ENCODE data around the gene BORCS8. TPM values are rescaled to one million over a fixed set of nuclear protein-coding genes. Genes with fewer than 3 reads are reported as not detected.

Gene BORCS8
- total RNA-seq, 1 experiment from 2014 or later, result 37.7 TPM

GRCh38 chr19:19157808-19158207, 34.1 kb downstream of the BORCS8 start:
- CTCF ChIA-PET, result interaction anchor here (0.7 to 1.1 kb wide), 2 partner anchors 43 to 185 kb away, joined by 3 read pairs; no protein-coding TSS in a partner anchor
- TF ChIP-seq, protein P1, sequence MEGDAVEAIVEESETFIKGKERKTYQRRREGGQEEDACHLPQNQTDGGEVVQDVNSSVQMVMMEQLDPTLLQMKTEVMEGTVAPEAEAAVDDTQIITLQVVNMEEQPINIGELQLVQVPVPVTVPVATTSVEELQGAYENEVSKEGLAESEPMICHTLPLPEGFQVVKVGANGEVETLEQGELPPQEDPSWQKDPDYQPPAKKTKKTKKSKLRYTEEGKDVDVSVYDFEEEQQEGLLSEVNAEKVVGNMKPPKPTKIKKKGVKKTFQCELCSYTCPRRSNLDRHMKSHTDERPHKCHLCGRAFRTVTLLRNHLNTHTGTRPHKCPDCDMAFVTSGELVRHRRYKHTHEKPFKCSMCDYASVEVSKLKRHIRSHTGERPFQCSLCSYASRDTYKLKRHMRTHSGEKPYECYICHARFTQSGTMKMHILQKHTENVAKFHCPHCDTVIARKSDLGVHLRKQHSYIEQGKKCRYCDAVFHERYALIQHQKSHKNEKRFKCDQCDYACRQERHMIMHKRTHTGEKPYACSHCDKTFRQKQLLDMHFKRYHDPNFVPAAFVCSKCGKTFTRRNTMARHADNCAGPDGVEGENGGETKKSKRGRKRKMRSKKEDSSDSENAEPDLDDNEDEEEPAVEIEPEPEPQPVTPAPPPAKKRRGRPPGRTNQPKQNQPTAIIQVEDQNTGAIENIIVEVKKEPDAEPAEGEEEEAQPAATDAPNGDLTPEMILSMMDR (IDR thresholded peaks at IDR 0.05; ENCODE audit: insufficient read depth in 1 of 2, low read depth in 1 of 2, low read length in 1 of 2, severe bottlenecking in 1 of 2, unreplicated experiment in 1 of 2), result no peak
- no peaks in the 10 kb centered on the region for H3K4me1 Mint-ChIP-seq (ENCODE audit: low read depth, unreplicated experiment)
- H3K4me3 Mint-ChIP-seq (ENCODE audit: unreplicated experiment), result no peak overlapping the region
- BruUV-seq (replicated peaks), result no TSS peak
- intact Hi-C loops (cut with micrococcal nuclease; ENCODE audit: unreplicated experiment), result no loop called here
- no peaks in the 10 kb centered on the region for H3K4me1 ChIP-seq
- H3K27ac Mint-ChIP-seq (ENCODE audit: unreplicated experiment), result no peak overlapping the region
- POLR2A ChIA-PET, result interaction anchor here (0.6 to 0.7 kb wide), 2 partner anchors 46 to 299 kb away, joined by 3 to 12 read pairs; partner anchors contain the start of gene NR2C2AP
- no peaks in the 10 kb centered on the region for H3K27me3 Mint-ChIP-seq (ENCODE audit: insufficient read depth, unreplicated experiment)
- no peaks in the 10 kb centered on the region for H3K27me3 ChIP-seq (replicated peaks; ENCODE audit: control insufficient read depth, insufficient read depth, low read length)
- H3K36me3 Mint-ChIP-seq (ENCODE audit: insufficient read depth, unreplicated experiment), result no peaks in the 10 kb centered on the region
- DNase-seq, result no peak
- H3K4me3 ChIP-seq (ENCODE audit: low read depth, low read length), result no peak overlapping the region
- H3K9me3 Mint-ChIP-seq (ENCODE audit: unreplicated experiment), result no peaks in the 10 kb centered on the region
- H3K36me3 ChIP-seq (ENCODE audit: control insufficient read depth, insufficient read depth, low read length), result no peaks in the 10 kb centered on the region
- no peaks in the 10 kb centered on the region for H3K9me3 ChIP-seq

GRCh38 chr19:19155495-19156219, 36.3 kb downstream of the BORCS8 start:
- no TSS peak for BruUV-seq (replicated peaks)
- Histone ChIP-seq H3K27me3 (replicated peaks; ENCODE audit: control insufficient read depth, insufficient read depth, low read length) (no peaks in the 10 kb centered on the region), H3K4me1 (no peaks in the 10 kb centered on the region), H3K9me3 (no peaks in the 10 kb centered on the region), H3K36me3 (ENCODE audit: control insufficient read depth, insufficient read depth, low read length) (no peaks in the 10 kb centered on the region), H3K4me3 (ENCODE audit: low read depth, low read length) (no peak overlapping the region)
- CTCF ChIA-PET, result no interaction called here
- H3K27ac Mint-ChIP-seq (ENCODE audit: unreplicated experiment), result no peak overlapping the region
- POLR2A ChIA-PET, result no interaction called here
- intact Hi-C loops (cut with micrococcal nuclease; ENCODE audit: unreplicated experiment), result no loop called here
- no peaks in the 10 kb centered on the region for H3K27me3 Mint-ChIP-seq (ENCODE audit: insufficient read depth, unreplicated experiment)
- no peaks in the 10 kb centered on the region for H3K9me3 Mint-ChIP-seq (ENCODE audit: unreplicated experiment)
- H3K36me3 Mint-ChIP-seq (ENCODE audit: insufficient read depth, unreplicated experiment), result no peaks in the 10 kb centered on the region
- H3K4me1 Mint-ChIP-seq (ENCODE audit: low read depth, unreplicated experiment), result no peaks in the 10 kb centered on the region
- H3K4me3 Mint-ChIP-seq (ENCODE audit: unreplicated experiment), result no peak overlapping the region
- TF ChIP-seq, protein P1 (IDR thresholded peaks at IDR 0.05; ENCODE audit: insufficient read depth in 1 of 2, low read depth in 1 of 2, low read length in 1 of 2, severe bottlenecking in 1 of 2, unreplicated experiment in 1 of 2), result no peak
- DNase-seq, result no peak

- CTCF ChIA-PET, result no interaction called here
- H3K27me3 Mint-ChIP-seq (ENCODE audit: insufficient read depth, unreplicated experiment), result no peaks in the 10 kb centered on the region
These were observed 37.0 kb downstream of the BORCS8 start for GRCh38 chr19:19154768-19155494.

More at GRCh38 chr19:19154768-19155494, 37.0 kb downstream of the BORCS8 start:
- no peaks in the 10 kb centered on the region for H3K27me3 ChIP-seq (replicated peaks; ENCODE audit: control insufficient read depth, insufficient read depth, low read length)
- Mint-ChIP-seq H3K4me3 (ENCODE audit: unreplicated experiment) (no peak overlapping the region), H3K27ac (ENCODE audit: unreplicated experiment) (no peak overlapping the region), H3K9me3 (ENCODE audit: unreplicated experiment) (no peaks in the 10 kb centered on the region), H3K36me3 (ENCODE audit: insufficient read depth, unreplicated experiment) (no peaks in the 10 kb centered on the region), H3K4me1 (ENCODE audit: low read depth, unreplicated experiment) (no peaks in the 10 kb centered on the region)
- no peaks in the 10 kb centered on the region for H3K9me3 ChIP-seq
- intact Hi-C loops (cut with micrococcal nuclease; ENCODE audit: unreplicated experiment), result no loop called here
- no peaks in the 10 kb centered on the region for H3K4me1 ChIP-seq
- TF ChIP-seq, protein P1 (IDR thresholded peaks at IDR 0.05; ENCODE audit: insufficient read depth in 1 of 2, low read depth in 1 of 2, low read length in 1 of 2, severe bottlenecking in 1 of 2, unreplicated experiment in 1 of 2), result no peak
- POLR2A ChIA-PET, result no interaction called here
- no peak for DNase-seq
- no peak overlapping the region for H3K4me3 ChIP-seq (ENCODE audit: low read depth, low read length)
- BruUV-seq (replicated peaks), result no TSS peak
- H3K36me3 ChIP-seq (ENCODE audit: control insufficient read depth, insufficient read depth, low read length), result no peaks in the 10 kb centered on the region
